IMR-90 (cell line): ENCODE results near the gene STEAP3. TPM values are rescaled to one million over a fixed set of nuclear protein-coding genes. Genes with fewer than 3 reads are reported as not detected.

Source experiments
- ATAC-seq: fragments of 200-7000 bp; cut with Tn5 transposase; 2 replicates; pipeline ENCODE4 v1.9.1; 2020; ENCODE audit warnings: low read depth, mild to moderate bottlenecking, moderate library complexity
- BruUV-seq: library from RNA; stranded (reverse); fragments of 400-500 nt; replicated peaks from 2 replicates; lab custom pipeline; 2021; lab: Mats Ljungman, UMichigan
- CTCF ChIA-PET: fragments of 300-600 bp; formaldehyde crosslinking; extraction: SDS; loops from one replicate; lab custom pipeline; 2021; ENCODE audit warnings: antibody characterized with exemption; lab: Yijun Ruan, JAX
- POLR2A ChIA-PET: fragments of 300-600 bp; sonication (Branson Sonifier 250); formaldehyde crosslinking; loops from one replicate; lab custom pipeline; 2022; ENCODE audit warnings: antibody characterized with exemption; ENCODE audit not compliant: unreplicated experiment; lab: Charles Lee
- DNase-seq: peaks from one replicate; pipeline ENCODE4 v3.0.0; 2013
- H2AFZ ChIP-seq: replicated peaks from 2 replicates; pipeline ENCODE3; 2013; ENCODE audit warnings: low read length, mild to moderate bottlenecking; ENCODE audit not compliant: poor library complexity
- H2AK5ac ChIP-seq: 2 replicates; pipeline ENCODE4 v1.6.1; 2013; ENCODE audit warnings: low read depth, low read length, inconsistent platforms
- H2AK9ac ChIP-seq: replicated peaks from 2 replicates; pipeline ENCODE3; 2013; ENCODE audit warnings: mild to moderate bottlenecking, low read depth, low read length, moderate library complexity; ENCODE audit not compliant: poor library complexity
- H2BK120ac ChIP-seq: 2 replicates; pipeline ENCODE4 v1.6.1; 2013; ENCODE audit warnings: low read depth, low read length, inconsistent platforms
- H2BK15ac ChIP-seq: 3 replicates; pipeline ENCODE4 v1.6.1; 2013; ENCODE audit warnings: low read depth, low read length, inconsistent platforms
- H2BK20ac ChIP-seq: 2 replicates; pipeline ENCODE4 v1.6.1; 2013; ENCODE audit warnings: low read depth, mild to moderate bottlenecking, inconsistent platforms, low read length, moderate library complexity
- H2BK5ac ChIP-seq: 2 replicates; pipeline ENCODE4 v1.6.1; 2013; ENCODE audit warnings: mild to moderate bottlenecking, low read depth, low read length, inconsistent platforms; ENCODE audit not compliant: poor library complexity, severe bottlenecking
- H3K14ac ChIP-seq: replicated peaks from 2 replicates; pipeline ENCODE4 v1.6.1; 2013; ENCODE audit warnings: low read depth, low read length, inconsistent platforms
- H3K18ac ChIP-seq: 2 replicates; pipeline ENCODE4 v1.6.1; 2013; ENCODE audit warnings: low read depth, low read length, control low read depth
- H3K23ac ChIP-seq: 2 replicates; pipeline ENCODE4 v1.6.1; 2013; ENCODE audit warnings: low read depth, low read length, inconsistent platforms
- H3K27ac ChIP-seq: 2 replicates; pipeline ENCODE4 v1.5.1; 2013; ENCODE audit warnings: mild to moderate bottlenecking, control low read depth, low read length; ENCODE audit not compliant: insufficient read depth
- H3K27me3 ChIP-seq: 2 replicates; pipeline ENCODE4 v1.6.1; 2013; ENCODE audit warnings: low read length; ENCODE audit not compliant: control insufficient read depth, insufficient read depth
- H3K36me3 ChIP-seq: 2 replicates; pipeline ENCODE4 v1.6.1; 2013; ENCODE audit warnings: low read length, mixed read lengths; ENCODE audit not compliant: control insufficient read depth, insufficient read depth
- H3K4ac ChIP-seq: 2 replicates; pipeline ENCODE4 v1.6.1; 2013; ENCODE audit warnings: low read depth, low read length, inconsistent platforms
- H3K4me1 ChIP-seq: 2 replicates; pipeline ENCODE4 v1.6.1; 2013; ENCODE audit warnings: low read length, mixed read lengths; ENCODE audit not compliant: control insufficient read depth, insufficient read depth
- H3K4me2 ChIP-seq: 2 replicates; pipeline ENCODE4 v1.6.1; 2013; ENCODE audit warnings: low read depth, mild to moderate bottlenecking, control low read depth, low read length, moderate library complexity
- H3K4me3 ChIP-seq: 2 replicates; pipeline ENCODE4 v1.5.1; 2013; ENCODE audit warnings: low read depth, mild to moderate bottlenecking, control low read depth, low read length, moderate library complexity; ENCODE audit not compliant: insufficient read depth
- H3K56ac ChIP-seq: 2 replicates; pipeline ENCODE4 v1.6.1; 2013; ENCODE audit warnings: low read length, inconsistent platforms; ENCODE audit not compliant: insufficient read depth; ENCODE audit errors: extremely low read depth
- H3K79me1 ChIP-seq, 2 experiments: 2 replicates each; pipeline ENCODE4 v1.6.1; 2013; ENCODE audit warnings: low read length in 2 of 2, inconsistent platforms in 1 of 2, low read depth in 1 of 2
- H3K9ac ChIP-seq: 2 replicates; pipeline ENCODE4 v1.6.1; 2013; ENCODE audit warnings: low read depth, low read length, control low read depth
- H3K9me1 ChIP-seq: 2 replicates; pipeline ENCODE4 v1.6.1; 2013; ENCODE audit warnings: low read length, inconsistent platforms; ENCODE audit not compliant: insufficient read depth
- H3K9me3 ChIP-seq: 2 replicates; pipeline ENCODE4 v1.6.1; 2013; ENCODE audit warnings: low read length; ENCODE audit not compliant: control insufficient read depth, insufficient read depth
- H4K20me1 ChIP-seq: 2 replicates; pipeline ENCODE4 v1.6.1; 2013; ENCODE audit warnings: low read length, inconsistent platforms; ENCODE audit not compliant: insufficient read depth
- H4K5ac ChIP-seq: 2 replicates; pipeline ENCODE4 v1.6.1; 2013; ENCODE audit warnings: mild to moderate bottlenecking, low read depth, low read length, control low read depth
- H4K8ac ChIP-seq, 2 experiments: 2 replicates each; pipeline ENCODE4 v1.6.1; 2013; ENCODE audit warnings: low read depth in 2 of 2, low read length in 2 of 2, control low read depth in 1 of 2, inconsistent platforms in 1 of 2
- H4K91ac ChIP-seq: 2 replicates; pipeline ENCODE4 v1.6.1; 2013; ENCODE audit warnings: low read depth, low read length, inconsistent platforms; ENCODE audit not compliant: insufficient read depth
- CEBPB ChIP-seq: IDR thresholded peaks from 2 replicates; pipeline ENCODE4 v1.6.1; 2012; ENCODE audit warnings: low read depth, low read length, improper control_type of control experiment
- FOS ChIP-seq: fragments of 150-350 bp; IDR thresholded peaks from 2 replicates; pipeline ENCODE4 v1.6.1; 2016; ENCODE audit warnings: low read depth, low read length
- MAFK ChIP-seq: IDR thresholded peaks from 2 replicates; pipeline ENCODE4 v1.6.1; 2012; ENCODE audit warnings: low read depth, low read length, improper control_type of control experiment
- MXI1 ChIP-seq: IDR thresholded peaks from 2 replicates; pipeline ENCODE4 v1.6.1; 2012; ENCODE audit warnings: low read depth, mild to moderate bottlenecking, low read length, moderate library complexity, borderline replicate concordance
- NFE2L2 ChIP-seq: fragments of 150-350 bp; IDR thresholded peaks from 2 replicates; pipeline ENCODE4 v1.6.1; 2016; ENCODE audit warnings: low read depth, mild to moderate bottlenecking, low read length
- WGBS, 2 experiments: methylation state at CpG; one replicate each; pipeline versions ENCODE4 v1.1.5 to v1.1.7; 2013; ENCODE audit warnings: missing lambda C conversion rate in 2 of 2; ENCODE audit not compliant: insufficient read length in 1 of 2; ENCODE audit errors: extremely low coverage in 2 of 2; 5-methylcytosine and 5-hydroxymethylcytosine counted together
- dilution Hi-C: fragments of 300-500 bp; cut with HindIII; formaldehyde crosslinking; loops from one replicate; pipeline ENCODE4 v1.14.3; 2018; ENCODE audit warnings: low sequenced_read_pairs; ENCODE audit not compliant: unreplicated experiment
- in situ Hi-C: fragments of 300-500 bp; cut with MboI; formaldehyde crosslinking; loops from 3 replicates; pipeline ENCODE4 v1.14.3; 2019; ENCODE audit warnings: low sequenced_read_pairs, inconsistent platforms, mixed read lengths
- intact Hi-C: fragments of 100-400 bp; cut with micrococcal nuclease; formaldehyde crosslinking; loops from 2 replicates; pipeline ENCODE4 v1.10.0; 2022
- polyA plus RNA-seq, 3 experiments: library from polyadenylated mRNA; depleted of rRNA; stranded (reverse); fragments of >200 nt; gene quantifications; 2 replicates each; pipeline ENCODE4 v1.2.3, GENCODE V29; 2012; ENCODE audit warnings: low replicate concordance in 1 of 3
- total RNA-seq: library from RNA; depleted of rRNA; stranded (reverse); fragments of >200 nt; gene quantifications from 2 replicates; pipeline ENCODE4 v1.2.3, GENCODE V29; 2012

Gene STEAP3
- total and polyA plus RNA-seq, 2 of the 4 experiments (the other 2 are of a cell fraction), result 19.4 to 43.9 TPM

DNA sequence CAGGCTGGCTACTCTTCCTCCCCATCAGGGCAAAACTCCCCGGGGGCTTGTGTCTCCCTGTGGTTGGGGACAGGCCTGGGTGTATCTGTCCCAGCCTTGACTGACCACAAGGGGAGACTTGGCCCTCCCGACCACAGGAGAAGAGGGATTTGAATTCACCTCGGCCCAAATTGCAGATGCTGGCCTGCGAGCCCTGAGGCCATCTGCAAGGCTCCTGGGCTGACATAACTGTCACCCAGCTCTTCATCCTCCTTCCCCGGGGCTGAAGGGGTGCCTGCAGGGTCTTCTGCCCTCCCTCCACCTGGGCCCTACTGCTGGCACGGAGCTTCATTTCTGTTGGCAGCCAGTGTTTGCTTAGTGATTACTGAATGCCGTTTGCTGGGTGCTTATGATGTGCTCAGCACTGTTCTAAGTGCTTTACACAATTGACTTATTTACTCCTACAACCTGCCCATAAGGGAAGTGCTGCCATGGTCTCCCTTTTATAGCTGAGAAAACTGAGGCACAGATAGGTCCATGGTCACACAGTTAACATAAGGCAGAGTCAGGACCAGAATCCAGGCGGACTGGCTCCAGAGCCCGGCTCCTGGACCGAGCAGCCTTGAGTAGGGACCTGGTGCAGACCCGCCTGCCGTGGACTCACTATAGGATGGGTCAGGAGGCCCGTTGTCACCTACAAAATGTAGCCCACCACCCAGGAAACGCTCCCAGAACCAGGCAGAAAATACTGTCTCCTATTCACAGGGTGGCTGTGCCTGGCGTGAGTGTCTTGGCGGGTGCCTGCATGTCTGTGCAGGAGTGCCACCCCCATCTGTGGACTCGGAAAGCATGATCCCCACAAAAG is 18.9 kb downstream of the STEAP3 start:
- no peak overlapping the region for H3K4me3 ChIP-seq
- peak overlapping the region; percentile 51; the same call in 1 of the 3 replicates for H2BK15ac ChIP-seq
- H3K18ac ChIP-seq, result no peak overlapping the region
- H3K9me1 ChIP-seq, result peaks cover 15% of the 10 kb centered on the region
- 89% methylated on average over 7 of the region's 17 CpGs; no CpG with 5 or more reads in 1 of the 2 experiments for WGBS, 2 experiments
- H3K27me3 ChIP-seq, result no peaks in the 10 kb centered on the region
- H4K8ac ChIP-seq, result no peak overlapping the region
- H3K4ac ChIP-seq, result peak overlapping the region; percentile 49
- H3K14ac ChIP-seq, result 0 out of 2 replicates have a peak overlapping the region, but pooled peaks have one; percentile 41
- no peak overlapping the region for H3K27ac ChIP-seq
- no peak overlapping the region for H3K23ac ChIP-seq
- H3K9me3 ChIP-seq, result peaks cover 2% of the 10 kb centered on the region; the same call in 1 of the 2 replicates
- H2BK20ac ChIP-seq, result no peak overlapping the region
- H3K36me3 ChIP-seq, result peaks cover 3% of the 10 kb centered on the region
- in situ Hi-C loops, result loop anchor here (25.0 kb wide), 1 partner anchor 995 kb away; no protein-coding TSS in a partner anchor
- no peak overlapping the region; the same call in 1 of the 2 replicates for H4K91ac ChIP-seq
- TF ChIP-seq MXI1 (no peak), MAFK (no peak), CEBPB (no peak), FOS (no peak), NFE2L2 (no peak)
- H4K5ac ChIP-seq, result no peak overlapping the region
- H3K56ac ChIP-seq, result no peak overlapping the region
- POLR2A ChIA-PET, result no interaction called here
- H2AK5ac ChIP-seq, result peak overlapping the region; percentile 68; the same call in 1 of the 2 replicates
- BruUV-seq, result no TSS peak
- dilution Hi-C loops, result no loop called here
- no peak overlapping the region for H3K4me2 ChIP-seq
- H3K79me1 ChIP-seq, result peaks cover 0 to 26% of the 10 kb centered on the region in 2 experiments; a peak in 2 of 4 replicates
- no peak for DNase-seq
- ATAC-seq, result no peak
- H2BK120ac ChIP-seq, result peak overlapping the region; percentile 29
- H4K20me1 ChIP-seq, result peaks cover 4% of the 10 kb centered on the region
- H3K9ac ChIP-seq, result no peak overlapping the region
- no peak overlapping the region for H2AFZ ChIP-seq
- CTCF ChIA-PET, result interaction anchor here (1.0 kb wide), 1 partner anchor 9 kb away, joined by 3 read pairs; no protein-coding TSS in a partner anchor
- H3K4me1 ChIP-seq, result peaks cover 11% of the 10 kb centered on the region
- intact Hi-C loops, result no loop called here
- no peak overlapping the region for H2BK5ac ChIP-seq
- H2AK9ac ChIP-seq, result peak overlapping the region; percentile 44
